Germinal center (tissue), 1 donor: ENCODE results near the gene TWF1.
"Not testable (repeated sequence)": the region's sequence is repeated elsewhere in the genome, so short reads cannot be mapped to it uniquely, and the experiment has no call there.

Experiments used
- DNase-seq: peaks from one replicate; pipeline ENCODE4 v3.0.0; 2012; ENCODE audit warnings: mixed read lengths, low spot score

Gene TWF1

GRCh38 chr12:43805149-43805859 is 813 bp downstream of the TWF1 start:
- peak; percentile 10 for DNase-seq

- DNase-seq, result no peak
These were observed 8.4 kb downstream of the TWF1 start for GRCh38 chr12:43797561-43798217.

- DNase-seq, result peak; percentile 26
These were observed 10.3 kb downstream of the TWF1 start for GRCh38 chr12:43795716-43796280.

GRCh38 chr12:43789941-43790340 is 16.2 kb downstream of the TWF1 start:
- DNase-seq, result no peak

- DNase-seq, result no peak
These were observed 19.0 kb downstream of the TWF1 start for GRCh38 chr12:43786899-43787693.

- peak; percentile 20 for DNase-seq
These were observed 29.6 kb downstream of the TWF1 start for GRCh38 chr12:43776498-43776897.

- DNase-seq, result no peak
These were observed 39.8 kb downstream of the TWF1 start for GRCh38 chr12:43766291-43766690.

GRCh38 chr12:43764528-43764927 is 41.6 kb downstream of the TWF1 start:
- DNase-seq, result no peak

GRCh38 chr12:43763769-43764168 is 42.3 kb downstream of the TWF1 start:
- no peak for DNase-seq

- DNase-seq, result no peak
These were observed 43.5 kb downstream of the TWF1 start for GRCh38 chr12:43762596-43762995.

GRCh38 chr12:43761500-43761899 is 44.6 kb downstream of the TWF1 start:
- no peak for DNase-seq

GRCh38 chr12:43760396-43760795 is 45.7 kb downstream of the TWF1 start:
- no peak for DNase-seq

- DNase-seq, result peak; percentile 96
These were observed 47.2 kb downstream of the TWF1 start, which contains the start of the genes IRAK4 and PUS7L for GRCh38 chr12:43758728-43759563. IRAK4 (plus strand) TSS chr12:43758951; CDS start chr12:43768112, 9,161 bp downstream. PUS7L (minus strand) TSS chr12:43758790; CDS start chr12:43755245, 3,545 bp downstream.

- no peak for DNase-seq
These were observed 47.8 kb downstream of the TWF1 start for GRCh38 chr12:43758247-43758727.

- DNase-seq, result no peak
These were observed 52.1 kb downstream of the TWF1 start for GRCh38 chr12:43754015-43754414.

GRCh38 chr12:43751360-43751759 is 54.8 kb downstream of the TWF1 start:
- DNase-seq, result not testable (repeated sequence)

- no peak for DNase-seq
These were observed 55.3 kb downstream of the TWF1 start for GRCh38 chr12:43750814-43751213.

- DNase-seq, result no peak
These were observed 57.1 kb downstream of the TWF1 start for GRCh38 chr12:43749016-43749415.

GRCh38 chr12:43744826-43745225 is 61.3 kb downstream of the TWF1 start:
- DNase-seq, result no peak
